HG02678 (cell line): Measurements from ENCODE around the gene TIMM21.

Experiments used
- ATAC-seq: cut with Tn5 transposase; IDR thresholded peaks from one replicate; pipeline ENCODE4 v1.9.1; 2021; ENCODE audit warnings: mild to moderate bottlenecking, moderate library complexity; ENCODE audit not compliant: unreplicated experiment

The TIMM21 gene

DNA sequence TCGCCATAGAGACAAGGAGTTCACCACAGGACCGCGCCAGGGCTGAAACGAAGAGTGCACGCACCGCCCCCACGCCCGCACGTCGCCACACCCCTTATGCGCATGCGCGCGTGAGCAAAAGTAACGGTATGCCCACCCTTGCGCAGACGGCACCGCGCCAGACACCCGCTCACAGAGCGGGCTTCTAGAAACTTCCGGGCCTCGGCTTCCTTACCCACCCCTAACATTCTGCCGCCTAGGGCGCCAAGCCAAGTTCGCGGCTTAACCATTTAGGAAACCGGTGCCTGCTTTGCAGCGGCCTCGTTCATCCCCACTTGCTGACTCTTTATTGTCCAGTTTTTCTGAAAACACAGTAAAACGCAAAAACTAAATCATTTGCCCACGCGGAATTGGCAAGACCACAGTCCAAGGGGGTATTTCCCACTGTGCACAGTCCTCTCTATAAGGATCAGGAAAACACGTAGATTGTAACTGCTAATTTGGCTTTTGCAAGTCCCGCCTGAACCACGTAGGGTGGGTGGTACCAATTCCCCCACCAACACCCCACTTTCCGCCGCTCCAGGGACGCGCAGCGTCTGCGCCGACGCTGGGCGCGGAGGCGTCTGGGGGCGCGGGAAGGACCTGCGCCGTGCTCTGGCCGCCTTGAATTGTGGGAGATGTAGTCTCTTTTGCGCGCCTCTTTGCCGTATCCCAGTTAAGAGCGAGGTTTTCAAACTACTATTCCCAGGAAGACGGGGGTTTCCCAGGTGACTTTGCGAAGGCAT lies at the start of gene TIMM21, which contains the start of gene FBXO15:
TIMM21 (plus strand) TSS at position 745 of the 764 bp plus-strand sequence. CDS start 286 bp downstream, outside the sequence.
FBXO15 (minus strand) TSS at position 56 of the 764 bp plus-strand sequence; CDS start at position 7, 49 bp downstream.
- peak; percentile 90 for ATAC-seq

- no peak for ATAC-seq
Observed at GRCh38 chr18:74108460-74108859, 39.9 kb upstream of the TIMM21 start.

DNA sequence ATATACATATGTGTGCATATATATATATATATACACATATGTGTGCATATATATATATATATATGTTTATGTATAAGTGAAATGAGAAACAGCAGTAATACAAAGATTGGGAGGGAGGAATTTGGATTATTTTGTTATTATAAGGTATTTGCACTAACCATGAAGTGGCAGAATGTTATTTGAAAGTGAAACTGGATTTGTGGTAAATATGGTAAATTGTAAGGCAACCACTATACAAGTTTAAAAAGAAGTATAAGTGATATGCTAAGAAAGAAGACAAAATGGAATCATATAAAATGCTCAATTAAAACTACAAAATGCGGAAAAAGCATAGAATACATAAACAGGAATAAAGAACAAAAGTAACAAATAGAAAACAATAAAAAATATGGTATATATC lies 38.2 kb upstream of the TIMM21 start:
- no peak for ATAC-seq

DNA sequence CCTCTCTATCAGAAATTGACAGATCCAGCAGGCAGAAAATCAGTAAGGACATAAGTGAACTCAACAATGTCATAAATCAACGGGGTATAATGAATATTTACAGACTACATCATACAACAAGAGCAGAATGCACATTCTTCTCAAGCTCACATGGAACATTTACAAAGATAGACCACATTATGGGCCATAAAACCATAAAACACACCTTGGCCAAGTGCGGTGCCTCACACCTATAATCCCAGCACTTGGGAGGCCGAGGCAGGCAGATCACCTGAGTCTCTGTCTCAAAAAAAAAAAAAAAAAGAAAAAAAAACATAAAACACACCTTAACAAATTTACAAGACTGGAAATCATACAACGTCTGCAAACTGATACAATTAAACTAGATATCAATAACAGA lies 37.3 kb upstream of the TIMM21 start:
- ATAC-seq = no peak

GRCh38 chr18:74113711-74114110 lies 34.6 kb upstream of the TIMM21 start:
- no peak for ATAC-seq

- ATAC-seq = no peak
Observed at GRCh38 chr18:74114116-74114515, 34.2 kb upstream of the TIMM21 start.

GRCh38 chr18:74115046-74115445 lies 33.3 kb upstream of the TIMM21 start:
- no peak for ATAC-seq

DNA sequence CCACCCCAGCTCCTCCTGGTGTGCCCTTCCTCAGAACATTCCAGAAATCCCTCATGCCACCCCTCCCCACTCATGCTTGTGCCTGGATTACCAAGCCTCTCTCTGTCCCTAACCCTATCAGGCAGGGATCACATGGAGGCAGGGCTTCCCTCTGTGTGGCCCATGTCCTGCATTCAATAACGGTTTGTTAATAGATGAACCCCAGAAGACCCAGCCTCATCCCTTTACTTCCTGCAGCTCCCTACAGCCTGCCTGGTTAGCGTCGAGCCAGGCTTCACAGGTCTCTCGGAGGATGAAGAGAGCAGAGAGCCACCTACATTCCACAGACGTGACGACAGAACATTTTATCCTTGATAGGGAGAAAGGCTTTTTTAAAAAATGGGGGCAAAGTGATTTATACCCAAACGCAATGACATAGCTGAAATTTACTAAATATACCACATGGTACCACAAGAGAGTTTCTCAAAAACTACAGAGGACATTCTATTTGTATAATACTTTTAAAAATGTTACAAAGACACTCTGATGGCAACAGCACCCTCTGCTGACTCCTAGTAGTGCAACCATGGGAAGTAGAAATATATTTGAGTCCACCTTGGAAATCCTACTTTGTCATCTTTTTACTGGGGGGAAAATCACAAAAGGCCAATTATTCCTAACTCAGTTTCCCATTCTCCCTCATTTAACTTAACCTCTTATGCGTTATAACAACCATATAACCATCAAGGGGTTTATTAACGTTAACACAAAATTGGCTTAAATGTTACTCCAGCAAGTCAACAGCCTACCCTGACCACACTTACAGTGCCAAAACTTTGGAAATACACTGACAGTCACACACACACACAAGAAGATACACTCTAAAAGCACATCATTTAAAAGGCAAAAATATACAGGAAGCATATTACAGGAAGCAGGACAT lies 31.4 kb upstream of the TIMM21 start:
- ATAC-seq = no peak

DNA sequence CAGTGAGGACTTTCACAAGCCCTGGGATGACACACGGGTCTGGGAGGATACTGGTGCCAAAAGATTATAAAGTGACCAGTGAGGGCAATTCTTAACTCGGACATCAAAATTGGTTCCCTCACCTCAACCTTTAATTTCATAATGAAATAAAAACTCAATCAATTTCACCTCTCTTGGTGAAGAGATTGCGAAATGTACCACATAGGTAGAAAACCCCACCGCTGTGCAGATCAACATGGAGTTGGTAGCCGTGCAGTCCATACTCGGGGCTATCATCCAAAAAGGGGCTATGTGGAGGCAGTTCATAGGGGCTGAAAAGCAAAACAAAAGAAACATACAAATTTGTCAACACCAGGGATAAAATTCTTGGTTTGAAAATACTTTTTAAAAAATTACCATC lies 25.1 kb upstream of the TIMM21 start:
- ATAC-seq = no peak

GRCh38 chr18:74124642-74125041 lies 23.7 kb upstream of the TIMM21 start:
- no peak for ATAC-seq

- no peak for ATAC-seq
Observed at GRCh38 chr18:74126684-74127655, 21.4 kb upstream of the TIMM21 start.

GRCh38 chr18:74128159-74128558 lies 20.2 kb upstream of the TIMM21 start:
- no peak for ATAC-seq

- no peak for ATAC-seq
Observed at GRCh38 chr18:74131124-74131523, 17.2 kb upstream of the TIMM21 start.

GRCh38 chr18:74132201-74132600 lies 16.1 kb upstream of the TIMM21 start:
- no peak for ATAC-seq

GRCh38 chr18:74137920-74138538 lies 10.3 kb upstream of the TIMM21 start:
- no peak for ATAC-seq

GRCh38 chr18:74139411-74139810 lies 8.9 kb upstream of the TIMM21 start:
- ATAC-seq = no peak

- ATAC-seq = no peak
Observed at GRCh38 chr18:74139888-74140287, 8.4 kb upstream of the TIMM21 start.

- no peak for ATAC-seq
Observed at GRCh38 chr18:74140582-74140981, 7.7 kb upstream of the TIMM21 start.

- no peak for ATAC-seq
Observed at GRCh38 chr18:74141667-74142066, 6.7 kb upstream of the TIMM21 start.

GRCh38 chr18:74142252-74142651 lies 6.1 kb upstream of the TIMM21 start:
- ATAC-seq = no peak
